ENCODE results near the gene CFAP68.
"Not testable (repeated sequence)": the region's sequence is repeated elsewhere in the genome, so short reads cannot be mapped to it uniquely, and the experiment has no call there.

Gene CFAP68

DNA sequence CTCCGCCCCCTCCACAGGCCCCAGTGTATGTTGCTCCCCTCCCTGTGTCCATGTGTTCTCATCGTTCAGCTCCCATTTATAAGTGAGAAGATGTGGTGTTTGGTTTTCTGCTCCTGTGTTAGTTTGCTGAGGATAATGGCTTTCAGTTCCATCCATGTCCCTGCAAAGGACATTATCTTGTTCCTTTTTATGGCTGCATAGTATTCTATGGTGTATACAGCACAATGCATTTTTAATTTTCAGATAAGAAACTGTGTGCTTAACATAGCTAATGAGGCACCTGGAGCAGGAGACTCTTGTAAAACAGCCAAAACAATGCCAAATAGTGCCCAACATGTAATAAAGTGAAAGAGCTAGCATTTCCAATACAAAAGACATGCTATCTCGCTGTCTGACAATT is 29.7 kb upstream of the CFAP68 start:
- H3K36me3 Mint-ChIP-seq (ENCODE audit: low read depth), result peaks cover 34% of the 10 kb centered on the region
- no peak for ATAC-seq
- H3K27ac Mint-ChIP-seq, result no peak overlapping the region
- peaks cover 6% of the 10 kb centered on the region for H3K4me1 Mint-ChIP-seq
- DNase-seq, result no peak
- H3K9me3 Mint-ChIP-seq, result no peaks in the 10 kb centered on the region
- no peak overlapping the region for H3K4me3 Mint-ChIP-seq
- H3K27me3 Mint-ChIP-seq, result no peaks in the 10 kb centered on the region

GRCh38 chr11:111851067-111851466 is 28.3 kb upstream of the CFAP68 start:
- Mint-ChIP-seq H3K4me1 (peaks cover 6% of the 10 kb centered on the region), H3K36me3 (ENCODE audit: low read depth) (peaks cover 43% of the 10 kb centered on the region), H3K27me3 (no peaks in the 10 kb centered on the region), H3K9me3 (no peaks in the 10 kb centered on the region), H3K4me3 (no peak overlapping the region), H3K27ac (no peak overlapping the region)
- no peak for ATAC-seq
- no peak for DNase-seq

- Mint-ChIP-seq H3K4me3 (no peak overlapping the region), H3K27me3 (no peaks in the 10 kb centered on the region), H3K4me1 (peaks cover 6% of the 10 kb centered on the region), H3K27ac (no peak overlapping the region), H3K9me3 (no peaks in the 10 kb centered on the region), H3K36me3 (ENCODE audit: low read depth) (peaks cover 43% of the 10 kb centered on the region)
- no peak for DNase-seq
- no peak for ATAC-seq
Observed at GRCh38 chr11:111851636-111852035, 27.7 kb upstream of the CFAP68 start.

- H3K36me3 Mint-ChIP-seq (ENCODE audit: low read depth), result peaks cover 44% of the 10 kb centered on the region
- DNase-seq (no peak), ATAC-seq (no peak)
- no peak overlapping the region for H3K27ac Mint-ChIP-seq
- no peaks in the 10 kb centered on the region for H3K27me3 Mint-ChIP-seq
- H3K4me3 Mint-ChIP-seq, result no peak overlapping the region
- peaks cover 3% of the 10 kb centered on the region for H3K4me1 Mint-ChIP-seq
- no peaks in the 10 kb centered on the region for H3K9me3 Mint-ChIP-seq
Observed at GRCh38 chr11:111852103-111852502, 27.2 kb upstream of the CFAP68 start.

DNA sequence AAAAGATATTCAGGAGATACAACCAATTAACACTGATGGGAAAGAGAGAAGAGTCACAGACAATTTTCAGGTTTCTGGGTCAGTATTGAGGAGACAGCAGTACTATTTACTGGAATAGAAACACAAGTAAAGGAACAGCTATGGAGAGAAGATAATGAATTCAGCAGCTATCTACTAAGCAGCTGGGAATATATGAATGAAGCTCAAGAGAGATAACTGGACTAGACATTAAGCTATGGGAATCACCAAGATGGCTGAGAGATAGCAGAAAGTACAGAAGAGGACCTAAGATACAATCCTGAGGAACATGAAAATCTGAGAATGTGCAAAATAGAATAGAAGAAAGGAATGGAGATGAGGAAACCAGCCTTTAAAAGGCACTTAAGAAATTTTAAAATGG is 23.8 kb upstream of the CFAP68 start:
- H3K36me3 Mint-ChIP-seq (ENCODE audit: low read depth), result peaks cover 45% of the 10 kb centered on the region
- ATAC-seq, result no peak
- H3K4me3 Mint-ChIP-seq, result no peak overlapping the region
- no peaks in the 10 kb centered on the region for H3K27me3 Mint-ChIP-seq
- no peak for DNase-seq
- H3K4me1 Mint-ChIP-seq, result no peaks in the 10 kb centered on the region
- H3K27ac Mint-ChIP-seq, result no peak overlapping the region
- no peaks in the 10 kb centered on the region for H3K9me3 Mint-ChIP-seq

DNA sequence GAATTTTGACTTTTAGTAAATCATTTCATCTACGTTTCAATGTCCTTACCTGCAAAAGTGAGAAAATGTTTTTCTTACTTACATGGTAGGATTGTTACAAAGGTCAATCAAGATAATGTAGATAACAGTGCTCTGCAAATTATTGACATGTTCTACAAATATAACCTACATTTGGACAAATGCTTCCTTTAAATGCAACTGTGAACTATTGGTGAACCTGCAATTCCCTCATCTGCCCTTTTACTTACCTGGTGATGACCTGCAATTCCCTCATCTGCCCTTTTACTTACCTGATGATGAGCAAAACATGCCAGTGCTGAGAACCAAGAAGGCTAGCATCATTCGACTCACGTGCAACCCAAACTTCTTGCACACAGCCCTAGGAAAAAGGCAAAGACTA is 19.1 kb upstream of the CFAP68 start:
- no peaks in the 10 kb centered on the region for H3K4me1 Mint-ChIP-seq
- H3K27ac Mint-ChIP-seq, result no peak overlapping the region
- no peak overlapping the region for H3K4me3 Mint-ChIP-seq
- no peaks in the 10 kb centered on the region for H3K9me3 Mint-ChIP-seq
- ATAC-seq, result no peak
- peaks cover 32% of the 10 kb centered on the region for H3K36me3 Mint-ChIP-seq (ENCODE audit: low read depth)
- DNase-seq, result no peak
- no peaks in the 10 kb centered on the region for H3K27me3 Mint-ChIP-seq

DNA sequence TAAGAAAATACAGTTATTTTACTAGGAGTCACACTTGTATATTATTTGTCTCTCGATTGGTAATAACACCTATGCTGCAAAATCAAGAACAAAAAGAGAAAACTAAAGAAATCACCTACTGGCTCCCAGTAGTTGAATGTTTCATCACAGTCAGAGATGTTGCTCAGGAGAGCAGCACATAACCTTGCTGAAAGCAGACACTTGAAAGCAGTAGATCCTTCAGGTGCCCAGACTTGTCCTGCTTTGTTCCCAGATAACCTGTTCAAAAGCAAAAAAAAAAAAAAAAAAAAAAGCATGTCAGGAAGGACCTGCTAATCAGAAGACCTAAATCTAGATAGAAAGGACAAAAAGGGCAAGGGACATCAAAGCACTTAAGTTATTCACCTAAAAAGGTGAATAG is 9.2 kb upstream of the CFAP68 start:
- no peak for ATAC-seq
- Mint-ChIP-seq H3K27me3 (no peaks in the 10 kb centered on the region), H3K36me3 (ENCODE audit: low read depth) (peaks cover 35% of the 10 kb centered on the region), H3K9me3 (no peaks in the 10 kb centered on the region), H3K4me3 (peak overlapping the region; percentile 88), H3K27ac (no peak overlapping the region), H3K4me1 (peaks cover 18% of the 10 kb centered on the region)
- DNase-seq, result no peak

GRCh38 chr11:111870522-111870885 is 8.8 kb upstream of the CFAP68 start:
- H3K27me3 Mint-ChIP-seq, result no peaks in the 10 kb centered on the region
- no peak for DNase-seq
- peak overlapping the region; percentile 88 for H3K4me3 Mint-ChIP-seq
- ATAC-seq, result no peak
- no peaks in the 10 kb centered on the region for H3K9me3 Mint-ChIP-seq
- peaks cover 32% of the 10 kb centered on the region for H3K36me3 Mint-ChIP-seq (ENCODE audit: low read depth)
- H3K27ac Mint-ChIP-seq, result peak overlapping the region; percentile 89
- H3K4me1 Mint-ChIP-seq, result peaks cover 18% of the 10 kb centered on the region

DNA sequence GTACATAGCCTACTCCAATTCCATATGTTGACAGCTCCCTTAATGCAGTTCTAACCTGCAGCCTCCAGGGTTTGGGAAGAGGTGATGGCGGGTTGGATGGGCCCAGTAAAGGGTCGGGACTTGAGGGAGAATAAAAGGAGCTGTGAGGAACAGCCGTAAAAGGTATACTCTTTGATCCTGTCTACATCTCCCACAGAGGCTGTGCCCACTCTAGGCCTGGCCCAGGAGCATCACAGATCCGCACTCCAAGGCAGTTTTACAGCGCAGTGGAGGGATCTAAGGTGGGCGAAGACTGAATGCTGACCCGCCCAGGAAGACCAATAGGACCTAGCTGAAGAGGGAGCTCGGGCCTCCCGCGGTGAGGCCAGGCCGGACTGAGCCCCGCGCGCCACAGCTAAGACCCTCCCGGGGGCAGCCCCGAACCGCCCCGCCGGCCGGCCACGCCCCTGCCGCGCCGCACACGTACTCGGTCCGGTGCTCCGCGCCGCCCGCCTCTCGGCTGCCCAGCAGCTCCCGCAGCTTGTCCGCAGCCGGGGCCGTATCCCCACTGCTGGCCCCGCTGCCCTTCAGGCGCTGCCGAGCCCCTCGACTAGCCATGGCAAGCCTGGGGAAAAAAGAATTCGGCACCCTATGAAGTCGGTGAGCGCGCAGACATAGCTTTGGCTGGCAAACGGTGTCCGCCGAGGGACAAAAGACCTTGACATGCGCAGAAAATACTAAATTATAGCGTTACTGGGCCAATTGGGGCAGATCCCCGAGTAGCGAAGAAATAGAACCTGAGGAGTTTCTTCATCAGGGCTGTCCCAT is 8.3 kb upstream of the CFAP68 start, which contains the start of gene ALG9:
ALG9 (minus strand) TSS at position 696 of the 807 bp plus-strand sequence; CDS start at position 597, 99 bp downstream.
- peak; percentile 94 for ATAC-seq
- H3K4me3 Mint-ChIP-seq, result peak within 1 kb of the TSS; percentile 88
- peak within 1 kb of the TSS; percentile 89 for H3K27ac Mint-ChIP-seq
- peaks cover 18% of the 10 kb centered on the region for H3K4me1 Mint-ChIP-seq
- no peaks in the 10 kb centered on the region for H3K9me3 Mint-ChIP-seq
- DNase-seq, result peak; percentile 93
- H3K27me3 Mint-ChIP-seq, result no peaks in the 10 kb centered on the region
- H3K36me3 Mint-ChIP-seq (ENCODE audit: low read depth), result peaks cover 31% of the 10 kb centered on the region

GRCh38 chr11:111871693-111872161 is 7.6 kb upstream of the CFAP68 start:
- Mint-ChIP-seq H3K27me3 (no peaks in the 10 kb centered on the region), H3K4me1 (peaks cover 18% of the 10 kb centered on the region), H3K36me3 (ENCODE audit: low read depth) (peaks cover 25% of the 10 kb centered on the region), H3K9me3 (no peaks in the 10 kb centered on the region), H3K4me3 (peak overlapping the region; percentile 88), H3K27ac (peak overlapping the region; percentile 86)
- no peak for DNase-seq
- ATAC-seq, result no peak

DNA sequence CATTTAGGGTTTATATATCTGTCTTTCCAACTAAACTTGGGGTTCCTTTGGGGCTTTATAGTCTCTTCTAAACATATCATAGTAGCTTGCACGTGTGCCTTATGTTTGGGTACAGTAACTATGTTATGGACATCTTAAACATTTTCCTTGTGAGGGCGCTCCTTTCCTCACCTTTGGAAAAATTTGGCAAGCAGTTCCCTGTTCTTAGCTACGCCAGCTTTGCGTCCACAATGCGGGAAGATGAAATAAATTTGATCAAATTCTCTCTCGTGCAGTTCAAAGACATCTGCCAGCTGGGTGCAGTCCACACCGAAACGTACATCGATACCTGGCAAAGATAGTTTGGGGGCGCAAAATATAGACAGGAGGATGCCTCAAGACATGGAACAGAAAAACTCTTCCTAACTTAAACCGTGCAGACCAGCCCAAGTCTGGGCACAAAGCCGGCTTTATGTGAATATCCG is 924 bp upstream of the CFAP68 start:
- Mint-ChIP-seq H3K27me3 (no peaks in the 10 kb centered on the region), H3K27ac (peak overlapping the region; percentile 98), H3K4me3 (peak overlapping the region; percentile 87), H3K36me3 (ENCODE audit: low read depth) (peaks cover 8% of the 10 kb centered on the region), H3K4me1 (peaks cover 21% of the 10 kb centered on the region), H3K9me3 (no peaks in the 10 kb centered on the region)
- ATAC-seq (no peak), DNase-seq (no peak)

DNA sequence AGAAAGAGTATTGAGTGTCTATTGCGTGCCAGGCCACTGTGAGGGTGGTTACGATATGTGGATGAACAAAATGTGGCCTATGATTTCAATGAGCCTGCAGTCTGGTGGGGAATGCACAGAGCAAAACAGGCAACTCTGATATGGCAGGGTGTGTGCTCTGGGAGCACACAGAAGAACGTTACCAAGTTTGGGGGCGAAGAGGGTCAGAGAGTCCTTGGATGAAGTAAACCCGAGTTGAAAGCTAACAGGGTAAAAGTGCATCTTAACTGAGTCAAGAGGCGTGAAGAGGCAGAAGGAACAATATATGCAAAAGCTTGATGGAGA is 258 bp downstream of the CFAP68 start:
- no peaks in the 10 kb centered on the region for H3K9me3 Mint-ChIP-seq
- H3K36me3 Mint-ChIP-seq (ENCODE audit: low read depth), result peaks cover 8% of the 10 kb centered on the region
- no peaks in the 10 kb centered on the region for H3K27me3 Mint-ChIP-seq
- peak overlapping the region; percentile 87 for H3K4me3 Mint-ChIP-seq
- peaks cover 21% of the 10 kb centered on the region for H3K4me1 Mint-ChIP-seq
- no peak for DNase-seq
- H3K27ac Mint-ChIP-seq, result peak overlapping the region; percentile 98
- no peak for ATAC-seq

GRCh38 chr11:111882202-111882601 is 2.9 kb downstream of the CFAP68 start:
- Mint-ChIP-seq H3K27me3 (no peaks in the 10 kb centered on the region), H3K9me3 (no peaks in the 10 kb centered on the region), H3K4me1 (peaks cover 17% of the 10 kb centered on the region), H3K36me3 (ENCODE audit: low read depth) (peaks cover 2% of the 10 kb centered on the region), H3K4me3 (no peak overlapping the region), H3K27ac (no peak overlapping the region)
- ATAC-seq (no peak), DNase-seq (no peak)

DNA sequence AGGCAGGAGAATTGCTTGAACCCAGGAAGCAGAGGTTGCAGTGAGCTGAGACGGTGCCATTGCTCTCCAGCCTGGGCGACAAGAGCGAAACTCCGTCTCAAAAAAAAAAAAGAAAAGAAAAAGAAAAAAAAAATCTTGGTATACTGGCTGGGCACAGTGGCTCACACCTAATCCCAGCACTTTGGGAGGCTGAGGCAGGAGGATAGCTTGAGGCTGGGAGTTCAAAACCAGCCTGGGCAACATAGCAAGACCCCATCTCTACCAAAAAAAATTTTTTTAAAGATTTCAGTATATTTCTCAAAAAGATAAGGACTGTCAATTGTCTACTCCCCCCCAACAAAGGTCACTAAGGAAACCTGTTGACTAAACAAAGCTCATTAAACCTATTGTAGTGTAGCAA is 5.7 kb downstream of the CFAP68 start:
- not testable (repeated sequence) for ATAC-seq; H3K4me3 Mint-ChIP-seq; H3K4me1 Mint-ChIP-seq; H3K27me3 Mint-ChIP-seq; H3K9me3 Mint-ChIP-seq; H3K36me3 Mint-ChIP-seq (ENCODE audit: low read depth); DNase-seq; H3K27ac Mint-ChIP-seq

GRCh38 chr11:111886032-111886431 is 6.7 kb downstream of the CFAP68 start:
- Mint-ChIP-seq H3K27me3 (no peaks in the 10 kb centered on the region), H3K36me3 (ENCODE audit: low read depth) (peaks cover 2% of the 10 kb centered on the region), H3K9me3 (no peaks in the 10 kb centered on the region), H3K4me3 (no peak overlapping the region), H3K27ac (no peak overlapping the region), H3K4me1 (peaks cover 5% of the 10 kb centered on the region)
- no peak for DNase-seq
- no peak for ATAC-seq
